Hippocampal formation (tissue), 2 donors: ENCODE data around the gene STARD8.

Source experiments
- DNase-seq, 2 donors: peaks; one replicate each; lab custom pipeline; 2025; lab: John Stamatoyannopoulos, UW

Gene STARD8

DNA sequence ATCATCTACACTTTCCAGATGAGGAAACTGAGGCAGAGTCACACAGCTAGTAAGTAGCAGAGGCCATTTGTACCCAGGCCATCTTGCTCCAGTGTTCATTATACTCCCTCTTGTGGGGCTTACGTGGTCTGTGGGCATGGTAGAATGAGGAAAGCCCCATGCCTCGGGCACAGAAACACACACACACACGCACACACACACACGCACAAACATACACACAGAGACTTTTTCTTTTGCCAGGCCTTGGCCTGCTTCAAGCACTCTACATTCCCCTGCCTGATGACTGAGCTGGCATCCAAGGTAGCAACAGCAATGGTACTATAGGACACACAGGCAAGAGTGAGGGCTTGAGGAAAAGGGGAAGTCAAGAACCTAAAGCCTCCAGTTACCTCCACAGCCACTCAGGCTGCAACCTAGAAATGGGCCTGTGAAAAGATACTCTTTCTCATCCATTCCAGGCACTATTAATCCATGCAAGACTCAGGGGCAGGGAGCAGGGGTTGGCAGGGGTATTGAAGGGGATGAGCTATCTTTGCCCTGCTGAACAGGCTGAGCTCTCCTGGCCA, 43.6 kb downstream of the STARD8 start:
- no peak for DNase-seq

DNA sequence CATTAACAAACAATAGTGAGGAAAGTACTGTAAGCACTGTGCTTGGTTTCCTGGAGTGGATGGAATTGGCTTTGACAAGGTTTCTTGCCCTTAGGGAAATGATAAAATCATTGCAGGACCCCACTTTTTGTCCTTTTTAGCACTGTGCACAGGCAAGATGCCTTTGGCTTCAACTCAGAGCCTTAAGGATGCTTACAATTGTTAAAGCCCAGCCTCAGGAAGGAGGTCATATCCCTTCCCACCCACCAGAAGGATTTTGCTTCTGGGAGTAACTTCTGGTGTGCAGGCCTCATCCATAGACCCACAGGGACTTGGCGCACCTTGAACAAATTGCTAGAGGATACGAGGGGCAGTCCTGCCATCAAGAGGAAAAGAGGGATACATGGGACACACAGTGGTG, 44.5 kb downstream of the STARD8 start:
- DNase-seq = no peak

DNA sequence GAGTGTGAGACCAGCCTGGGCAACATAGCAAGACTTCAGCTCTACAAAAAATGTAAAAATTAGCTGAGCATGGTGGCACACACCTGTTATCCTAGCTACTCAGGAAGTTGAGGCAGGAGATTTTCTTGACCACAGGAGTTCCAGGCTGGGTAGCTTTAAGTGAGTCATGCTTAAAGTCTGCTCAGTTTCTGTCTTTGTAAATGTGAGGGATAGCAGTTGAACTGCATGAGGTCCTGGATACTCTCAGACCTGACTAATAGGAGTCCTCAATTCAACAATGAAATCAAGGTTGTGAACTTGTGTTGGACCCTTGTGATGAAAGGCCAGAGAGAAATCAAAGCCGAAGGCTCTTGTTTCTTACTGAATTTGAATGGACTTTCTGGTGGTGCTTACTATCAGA, 45.2 kb downstream of the STARD8 start:
- no peak for DNase-seq

DNA sequence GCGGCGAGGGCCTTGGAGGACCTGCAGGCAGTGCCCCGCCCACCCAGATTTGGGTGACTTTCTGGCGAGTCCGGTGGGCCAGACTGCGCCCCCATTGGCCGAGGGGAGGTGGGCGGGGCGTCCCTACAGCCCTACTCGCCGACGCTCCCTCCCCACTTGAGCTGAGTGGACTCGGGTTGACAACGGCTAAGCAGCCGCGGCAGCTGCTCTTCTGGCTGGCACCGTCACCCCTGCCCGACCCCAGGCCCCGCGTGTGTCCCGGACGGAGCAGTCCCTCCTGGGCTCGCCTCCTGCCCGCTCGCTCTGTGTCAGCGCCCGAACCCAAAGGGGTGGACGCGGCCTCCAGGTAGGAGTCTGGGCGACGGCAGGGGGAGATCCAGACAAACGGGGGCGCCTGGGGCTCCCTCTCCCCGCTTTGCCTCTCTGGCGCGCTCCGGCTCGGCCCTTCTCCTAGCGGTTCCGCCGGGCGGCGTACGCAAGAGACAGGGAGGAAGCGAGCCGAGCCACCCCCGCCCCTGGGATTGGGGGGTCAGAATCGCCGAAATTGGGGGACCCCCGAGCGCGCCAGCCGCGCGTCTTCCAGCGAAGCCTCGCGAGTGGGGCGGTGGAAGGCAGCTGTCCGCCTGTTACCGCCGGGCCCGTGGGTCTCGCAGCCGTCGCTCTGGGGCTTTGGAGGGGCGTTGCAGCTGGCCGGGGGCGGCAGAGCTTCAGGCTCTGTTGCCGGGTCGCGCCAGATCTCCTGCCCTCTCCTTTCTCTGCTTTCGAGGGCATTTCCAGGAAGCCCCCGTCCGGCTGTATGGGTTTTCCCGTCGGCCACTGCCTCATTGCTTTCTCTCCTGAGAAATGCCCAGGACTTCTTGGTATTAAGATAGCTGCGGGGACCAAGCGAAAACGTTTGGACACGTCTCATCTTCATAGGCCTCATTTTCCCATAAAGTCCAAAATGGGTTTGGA, 46.3 kb downstream of the STARD8 start:
- DNase-seq = peak in 1 of 2 donors; percentile 26

DNA sequence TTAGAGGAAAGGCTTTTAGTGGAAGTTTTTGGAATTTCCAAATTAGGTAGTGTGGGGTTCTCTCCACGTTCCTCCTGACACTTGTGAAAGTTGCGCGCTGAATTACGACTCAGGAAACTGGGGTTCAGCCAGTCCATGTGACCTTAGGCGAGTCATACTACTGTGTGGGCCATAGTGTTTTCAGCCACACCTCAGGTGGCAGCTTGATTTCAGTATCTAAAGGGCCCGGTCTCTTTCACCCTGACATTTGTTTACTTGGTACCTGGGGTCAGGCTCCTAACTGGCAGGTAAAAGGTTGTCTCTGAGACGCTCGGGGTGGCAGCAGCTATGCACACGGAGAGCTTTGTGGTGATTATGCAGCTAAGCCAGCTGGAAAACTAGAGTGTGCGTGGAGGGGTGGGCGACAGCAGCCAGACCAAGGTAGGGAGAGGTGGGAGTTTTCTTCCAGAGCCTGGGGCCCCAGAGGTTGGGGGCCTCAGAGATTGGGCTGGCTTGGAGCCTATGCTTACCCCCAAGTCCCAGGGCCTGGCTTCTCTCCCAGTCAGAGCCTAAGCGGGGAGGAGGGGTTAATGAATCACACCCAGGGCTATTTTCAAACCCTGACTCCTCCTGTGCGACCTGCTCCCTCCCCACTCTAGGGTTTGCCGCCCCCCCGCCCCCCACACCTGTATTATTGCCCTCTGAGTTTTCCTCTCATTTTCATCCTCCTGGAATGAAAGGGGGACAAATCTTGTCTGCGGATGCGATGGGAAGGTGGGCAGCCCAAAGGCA, 47.2 kb downstream of the STARD8 start:
- no peak for DNase-seq

DNA sequence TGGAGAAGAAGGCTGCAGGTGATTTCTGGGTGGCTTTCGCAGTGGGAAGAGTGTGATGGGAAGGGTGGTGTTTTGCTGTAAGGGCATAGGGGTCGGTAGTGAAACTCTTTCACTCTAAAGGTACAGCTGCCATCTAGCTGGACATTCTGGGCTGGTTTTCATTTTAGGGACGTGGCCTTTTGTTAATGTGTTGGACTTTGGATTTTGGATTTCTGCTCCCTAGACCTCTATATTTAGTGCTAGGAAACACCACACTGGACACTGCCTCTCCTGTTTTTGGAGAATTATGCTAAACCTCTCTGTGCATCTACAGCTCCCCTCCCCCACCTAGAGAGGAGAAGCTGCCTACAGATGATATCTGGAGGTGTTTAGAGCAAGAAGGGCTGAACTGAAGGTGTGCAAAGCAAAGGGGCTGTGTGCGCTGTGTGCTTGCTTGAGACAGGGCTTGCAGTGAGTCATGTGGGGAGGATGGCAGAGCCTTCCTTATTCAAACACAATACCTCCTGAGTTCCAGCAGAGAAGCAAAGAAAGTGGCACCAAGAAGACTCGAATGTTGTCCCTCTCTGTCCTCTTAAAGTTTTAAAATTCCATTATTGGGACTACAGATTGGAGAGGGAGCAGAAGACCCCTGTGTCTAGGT, 47.9 kb downstream of the STARD8 start:
- no peak for DNase-seq

DNA sequence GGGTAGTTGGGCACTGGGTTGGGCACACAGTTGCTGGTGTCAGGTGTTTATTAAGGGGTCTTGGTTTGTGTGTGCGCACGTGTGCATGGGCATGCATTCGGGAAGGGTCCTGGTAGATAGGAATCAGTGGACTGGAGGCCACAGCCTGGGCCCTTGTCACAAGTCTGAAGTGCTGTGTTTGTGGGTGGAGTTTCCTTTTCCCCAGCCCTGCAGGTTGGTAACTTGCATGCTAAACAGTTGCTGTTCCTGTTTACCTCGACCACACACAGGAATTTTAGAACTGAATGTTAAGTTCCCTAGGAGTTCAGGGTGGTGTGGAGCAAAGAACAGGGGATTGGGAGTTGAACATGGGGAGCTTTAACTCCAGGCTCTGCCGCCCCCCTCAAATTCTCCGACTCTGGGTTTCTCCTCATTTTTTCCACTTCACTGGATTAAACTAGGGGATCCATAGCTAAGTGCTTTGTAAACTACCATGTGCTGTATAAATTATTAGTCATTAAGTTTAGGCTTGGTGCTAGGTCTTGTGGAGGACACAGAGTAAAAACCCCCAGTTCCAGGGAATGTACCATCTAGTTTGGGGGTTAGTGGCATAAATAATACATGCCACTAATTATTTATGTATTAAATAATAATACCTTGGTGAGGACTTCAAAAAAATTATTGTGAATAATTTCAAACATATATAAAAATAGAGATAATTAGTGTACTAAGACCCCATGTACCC, 49.0 kb downstream of the STARD8 start:
- no peak for DNase-seq

DNA sequence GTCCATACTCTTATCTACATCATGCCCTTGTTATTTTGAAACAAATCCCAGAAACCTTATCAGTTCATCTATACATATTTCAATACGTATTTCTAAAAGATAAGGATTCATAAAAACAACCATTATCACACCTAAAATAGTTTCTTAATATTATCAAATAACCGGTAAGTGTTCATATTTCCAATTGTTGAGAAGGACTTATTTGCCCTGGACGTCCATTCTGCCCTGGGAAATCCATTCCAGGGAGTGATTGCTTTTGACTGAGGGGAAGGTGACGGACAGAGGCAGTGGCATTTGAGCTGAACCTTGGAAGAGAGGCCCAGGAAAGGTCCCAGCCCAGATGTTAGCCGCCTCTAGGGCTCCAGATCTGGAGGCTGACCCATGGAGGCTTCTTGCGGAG, 49.6 kb downstream of the STARD8 start:
- DNase-seq = no peak

DNA sequence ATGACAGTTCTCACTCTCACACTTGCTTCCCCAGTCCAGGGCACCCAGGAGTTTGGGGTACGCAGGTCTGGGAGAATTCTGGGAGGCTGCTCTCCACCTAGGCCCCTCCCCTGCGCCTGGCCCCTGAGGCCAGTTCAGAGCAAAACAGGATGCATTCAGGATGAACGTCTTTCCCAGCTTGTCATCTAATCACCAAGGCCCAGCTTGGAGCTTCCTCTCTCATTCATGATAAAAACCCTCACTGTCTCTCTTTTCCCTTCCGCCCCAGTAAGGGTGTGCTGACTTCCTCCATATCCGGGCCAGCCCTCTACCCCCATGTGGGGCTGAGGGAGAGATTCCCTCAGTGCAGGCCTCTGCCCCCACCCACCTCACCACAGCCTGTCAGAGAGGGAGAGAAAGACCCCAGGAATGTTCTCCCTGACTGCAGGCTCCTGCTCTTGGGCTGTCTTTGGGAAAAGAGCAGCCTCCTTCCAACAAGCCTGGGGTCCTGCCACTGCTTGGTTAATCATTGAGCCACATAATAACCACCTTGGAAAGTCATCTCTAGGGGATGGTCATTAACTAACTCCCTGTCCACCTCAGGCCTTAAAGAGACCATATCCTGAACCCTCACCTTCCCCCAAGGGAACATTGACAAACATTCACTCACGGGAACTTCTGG, 50.1 kb downstream of the STARD8 start:
- DNase-seq = no peak

DNA sequence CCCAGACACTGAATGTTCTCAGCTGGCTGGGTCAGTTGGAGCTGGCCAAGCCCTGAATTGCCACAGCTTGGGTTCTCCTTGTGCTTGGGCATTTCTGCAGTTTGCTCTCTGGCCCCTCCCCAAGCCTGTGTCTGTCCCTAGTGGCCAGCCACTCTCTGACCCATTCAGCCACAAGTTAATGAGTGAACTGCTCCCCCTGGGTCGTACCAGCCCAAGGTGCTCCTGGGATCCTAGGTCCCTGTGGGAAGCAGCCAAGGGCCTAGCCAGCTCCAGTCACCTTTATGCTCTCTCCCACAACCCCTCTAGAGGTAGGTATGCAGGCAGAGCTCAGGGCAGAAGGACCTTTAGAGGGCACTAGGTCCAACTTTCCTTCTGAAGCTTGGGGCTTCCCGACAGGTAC, 51.5 kb downstream of the STARD8 start:
- no peak for DNase-seq

DNA sequence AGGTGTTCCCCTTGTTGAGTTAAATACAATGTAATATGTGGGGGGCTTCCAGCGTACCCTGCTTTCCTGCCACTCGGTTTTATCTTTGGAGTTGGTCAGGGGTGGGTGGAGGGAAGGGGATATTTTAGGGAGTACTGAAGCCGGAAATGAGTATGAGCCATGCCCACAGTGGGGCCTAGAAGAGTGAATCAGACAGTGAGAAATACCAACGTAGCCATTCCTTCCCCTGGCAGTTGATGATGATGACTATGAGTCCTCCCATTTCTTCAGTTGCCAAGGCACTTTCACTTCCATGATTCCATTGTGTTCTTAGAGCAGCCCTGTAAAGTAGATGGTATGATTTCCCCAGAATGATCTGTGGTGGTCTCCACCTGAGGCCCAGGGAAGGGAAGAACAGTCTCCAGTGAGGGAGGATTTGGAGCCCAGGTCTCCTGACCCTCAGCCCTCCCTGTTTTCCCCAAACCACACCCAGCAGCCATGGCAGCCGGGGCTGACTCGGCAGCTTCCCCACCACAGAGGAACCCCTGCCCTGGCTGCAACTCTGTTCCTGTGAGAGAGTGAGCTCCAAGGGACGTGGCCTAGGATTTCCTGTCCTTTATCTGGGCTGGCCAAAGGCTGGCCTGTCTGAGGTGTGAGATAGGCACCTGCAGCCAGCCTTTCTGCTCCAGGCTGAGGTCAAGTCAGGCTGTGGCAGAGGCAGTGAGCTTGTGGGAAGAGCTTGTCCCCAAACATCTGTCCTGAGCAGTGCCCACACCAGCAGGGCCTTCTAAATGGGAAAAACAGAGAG, 52.7 kb downstream of the STARD8 start:
- no peak for DNase-seq

DNA sequence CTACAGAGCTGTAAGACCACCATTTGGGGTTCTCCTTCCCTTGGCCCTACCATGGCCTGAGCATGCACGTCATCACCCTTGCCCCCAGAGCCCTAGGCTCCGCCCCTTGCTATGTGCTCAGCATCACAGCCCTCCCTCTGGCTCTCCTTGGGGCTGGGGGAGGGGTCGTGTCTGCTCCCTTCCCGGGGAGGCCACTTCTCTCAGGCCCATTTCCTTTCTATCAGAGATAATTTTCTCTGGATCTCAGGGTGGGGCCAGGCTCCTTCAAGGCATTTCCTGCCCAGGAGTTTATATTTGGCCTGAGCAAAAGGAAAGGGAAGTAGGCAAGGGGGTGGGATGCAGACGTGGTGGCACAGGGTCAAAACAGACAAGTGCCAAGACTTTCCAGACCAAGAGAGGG, 55.9 kb downstream of the STARD8 start:
- no peak for DNase-seq

DNA sequence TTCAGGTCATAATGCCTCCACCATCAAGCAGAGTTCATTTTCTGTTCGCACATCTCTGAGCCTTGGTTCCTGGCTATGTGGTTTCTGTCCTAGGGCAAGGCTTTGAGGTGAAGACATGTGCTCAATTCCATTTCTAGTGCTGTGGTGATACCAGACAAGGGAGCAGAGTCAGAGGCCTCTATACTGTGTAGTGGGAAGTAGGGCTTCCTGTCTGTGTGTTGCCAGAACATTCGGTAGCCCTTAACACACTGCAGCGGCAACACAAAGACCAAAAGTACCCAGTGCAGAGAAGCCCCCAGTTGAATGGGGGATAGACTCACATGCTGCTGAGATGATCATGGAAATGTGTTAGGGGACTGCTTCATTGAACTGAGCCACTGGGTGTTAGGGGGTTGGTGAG, 56.4 kb downstream of the STARD8 start:
- no peak for DNase-seq

DNA sequence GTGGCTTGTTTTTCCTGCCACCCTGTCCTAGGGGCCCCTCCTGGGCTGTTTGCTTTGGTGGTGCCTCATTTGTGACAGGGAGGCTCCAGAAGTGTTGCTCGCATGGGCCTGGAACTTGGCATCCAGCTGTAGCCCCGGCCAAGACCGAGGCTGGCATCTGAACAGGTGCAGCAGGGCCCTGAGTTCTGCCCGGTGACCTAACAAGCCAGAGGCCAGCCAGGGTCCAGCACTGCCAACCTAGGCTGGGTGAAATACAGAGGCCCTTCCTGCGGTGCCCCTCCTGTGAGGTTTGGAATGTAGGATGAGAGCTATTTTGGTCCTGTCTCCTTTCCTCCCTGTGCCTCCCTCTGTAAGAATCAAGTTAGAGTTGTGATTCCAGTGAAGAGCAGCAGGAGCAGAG, 58.5 kb downstream of the STARD8 start:
- DNase-seq = no peak

DNA sequence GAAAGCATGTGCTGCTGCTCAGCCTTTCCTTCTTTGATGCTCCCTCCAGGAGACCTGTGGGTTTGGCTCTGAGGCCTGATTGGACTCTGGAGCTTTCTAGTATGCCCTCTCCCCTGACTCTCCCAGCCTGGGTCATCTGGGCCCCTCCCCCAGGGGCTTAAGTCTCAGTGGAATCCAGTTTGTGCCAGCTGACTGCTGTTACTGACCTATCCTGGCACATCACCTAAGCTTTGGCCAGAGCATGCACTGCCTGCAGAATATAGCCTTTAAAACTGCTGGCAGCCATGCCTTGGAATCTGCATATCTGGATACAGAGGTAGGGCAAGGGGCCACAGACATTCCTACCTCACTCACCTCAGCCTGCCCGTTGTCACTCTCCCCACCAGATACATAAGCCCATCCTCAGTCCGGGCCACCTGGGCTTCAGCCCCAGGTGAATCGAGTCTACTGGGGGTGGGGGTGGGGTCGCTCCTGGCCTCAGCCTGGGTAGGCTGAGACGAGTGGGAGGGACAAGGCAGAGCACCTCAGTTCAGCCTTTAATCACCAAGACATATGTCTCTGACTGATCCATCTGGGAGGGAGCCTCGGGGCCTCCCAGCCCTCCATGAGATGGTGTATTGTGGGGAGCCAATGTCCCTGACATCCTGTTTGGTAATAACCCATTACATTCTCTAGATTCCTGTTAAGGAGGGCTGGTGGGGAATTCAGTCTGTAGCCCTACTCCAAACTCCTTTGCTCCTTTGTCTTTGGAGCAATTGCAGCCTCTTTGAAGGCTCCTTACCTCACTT, 61.2 kb downstream of the STARD8 start:
- no peak for DNase-seq

DNA sequence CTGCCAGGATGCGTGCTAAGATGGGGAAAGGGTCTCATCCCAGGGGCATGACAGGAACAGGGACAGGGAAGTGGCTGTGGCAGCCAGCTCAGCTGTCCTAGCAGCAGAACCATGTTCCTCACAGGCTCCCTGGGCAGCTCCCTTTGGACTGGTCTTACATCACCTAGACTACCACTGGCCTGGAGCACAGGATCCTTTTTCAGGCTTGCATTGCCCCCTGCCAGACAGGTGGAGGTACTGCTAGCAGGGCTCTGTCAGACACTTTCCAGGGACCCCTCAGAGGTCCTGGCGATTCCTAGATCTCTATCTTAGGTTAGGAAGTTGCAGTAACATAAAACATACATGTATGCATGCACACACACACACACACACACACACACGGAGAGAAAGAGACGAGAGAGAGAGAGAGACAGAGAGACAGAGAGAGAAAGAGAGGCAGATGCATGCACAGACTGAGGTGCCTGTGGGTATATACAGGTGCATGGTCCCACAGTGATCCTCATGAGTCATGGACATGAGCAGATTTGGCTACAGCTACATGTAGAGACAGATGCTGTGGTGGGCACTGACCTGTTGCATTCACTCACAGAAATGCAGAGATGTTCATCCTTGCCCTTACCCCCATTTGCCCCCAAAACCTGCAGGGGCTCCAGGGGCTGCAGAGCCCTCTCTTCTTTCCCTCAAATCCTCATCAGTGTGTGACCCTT, 63.6 kb downstream of the STARD8 start:
- DNase-seq = no peak

DNA sequence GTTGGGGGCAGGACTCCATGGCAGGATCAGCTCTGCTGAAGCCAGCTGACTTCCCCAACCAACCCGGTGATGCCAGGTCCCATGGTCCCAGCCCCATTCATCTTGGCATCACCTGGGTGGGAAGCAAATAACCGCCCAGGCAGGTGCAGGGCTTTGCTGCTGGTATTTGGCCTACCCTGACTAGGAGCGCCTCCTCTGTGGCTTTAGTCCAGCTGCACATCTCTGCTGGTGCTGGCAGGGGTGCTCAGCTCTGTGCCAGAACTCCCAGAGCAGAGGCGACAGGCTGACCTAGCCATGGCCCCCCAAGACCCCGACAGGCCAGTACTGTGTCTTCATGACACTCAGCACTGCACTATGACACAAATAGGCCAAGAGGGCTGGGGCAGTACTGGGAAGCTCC, 64.4 kb downstream of the STARD8 start:
- DNase-seq = no peak

DNA sequence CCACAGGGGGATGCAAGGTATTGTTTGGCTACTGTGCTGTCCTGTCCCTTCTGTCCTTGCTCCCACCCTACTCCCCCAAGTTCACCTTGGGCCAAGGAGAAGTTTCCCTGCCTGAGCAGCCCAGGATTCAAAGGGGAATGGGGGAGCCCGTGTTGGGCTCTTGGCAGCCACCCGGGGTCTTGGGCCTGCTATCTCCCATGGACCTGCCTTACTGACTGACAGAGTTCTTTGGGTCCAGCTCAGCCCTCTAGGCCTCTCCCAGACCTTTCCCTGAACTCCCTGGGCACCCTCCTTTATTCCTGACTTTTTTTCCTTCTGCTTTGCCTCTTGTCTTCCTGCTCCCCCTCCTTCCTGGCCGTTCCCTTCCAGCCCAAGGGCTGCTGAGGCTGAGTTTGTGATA, 67.4 kb downstream of the STARD8 start:
- DNase-seq = no peak

DNA sequence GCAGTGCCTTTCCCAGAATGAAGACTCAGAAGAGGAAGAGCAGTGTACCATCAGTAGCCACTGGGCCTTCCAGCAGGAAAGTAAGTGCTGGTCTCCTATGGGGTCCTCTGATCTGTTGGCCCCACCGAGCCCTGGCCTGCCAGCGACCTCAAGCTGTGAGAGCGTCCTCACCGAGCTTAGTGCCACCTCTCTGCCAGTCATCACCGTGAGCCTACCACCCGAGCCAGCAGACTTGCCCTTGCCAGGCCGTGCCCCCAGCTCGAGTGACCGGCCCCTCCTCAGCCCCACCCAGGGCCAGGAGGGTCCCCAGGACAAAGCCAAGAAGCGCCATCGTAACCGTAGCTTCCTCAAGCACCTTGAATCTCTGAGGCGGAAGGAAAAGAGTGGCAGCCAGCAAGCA, 69.7 kb downstream of the STARD8 start:
- no peak for DNase-seq
